Measurements from ENCODE around the gene ATP6V0C.
A peak's percentile ranks its signal among the peaks of the same experiment; 100 is the strongest.
"Not testable (repeated sequence)": the region's sequence is repeated elsewhere in the genome, so short reads cannot be mapped to it uniquely, and the experiment has no call there.

ATP6V0C gene

DNA sequence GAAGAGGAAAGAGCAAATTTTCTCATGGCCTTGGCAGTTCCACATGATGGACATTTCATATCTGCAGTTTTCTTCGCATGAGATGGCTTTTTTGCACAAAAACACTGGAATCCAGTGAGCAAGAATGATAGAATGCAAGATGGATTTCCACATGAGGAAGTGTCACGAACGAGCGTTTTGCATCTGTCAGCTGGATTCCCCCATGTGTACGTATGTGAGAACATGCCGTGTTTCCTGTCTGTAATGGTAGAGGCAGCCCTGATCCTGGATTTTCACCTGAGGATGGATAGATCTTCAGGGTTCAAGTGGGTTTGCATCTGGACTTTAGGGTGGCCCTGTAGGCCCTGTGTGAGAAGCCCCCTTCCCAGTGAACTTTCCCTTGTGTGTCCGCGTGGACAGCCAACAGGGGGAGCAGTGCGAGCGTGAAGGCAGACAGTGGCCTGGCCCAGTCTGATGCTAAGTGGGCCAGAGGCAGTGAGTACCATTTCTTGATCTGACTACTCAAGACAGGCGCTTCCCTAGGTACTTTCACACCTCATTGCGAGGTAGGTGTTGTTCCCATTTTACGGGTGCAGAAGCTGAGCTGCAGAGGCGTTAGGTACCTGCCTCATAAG is 26.2 kb downstream of the ATP6V0C start:
- not testable (repeated sequence) for H3K27ac ChIP-seq (replicated peaks; ENCODE audit: low read length); H3K79me1 ChIP-seq (ENCODE audit: low read depth, low read length); H3K18ac ChIP-seq (ENCODE audit: low read length); H2BK5ac ChIP-seq (ENCODE audit: low read length); H3K4ac ChIP-seq (ENCODE audit: low read length); H2AFZ ChIP-seq (ENCODE audit: low read length); H3K23ac ChIP-seq (ENCODE audit: low read depth, low read length, poor library complexity); H3K4me2 ChIP-seq (ENCODE audit: insufficient read depth, low read length, poor library complexity, severe bottlenecking); H3K36me3 ChIP-seq (replicated peaks in 1 of 2; ENCODE audit: control insufficient read depth in 2 of 2, insufficient read depth in 2 of 2, low read length in 2 of 2); H2BK120ac ChIP-seq (ENCODE audit: low read depth, low read length); H3K9me3 ChIP-seq (replicated peaks in 1 of 2; ENCODE audit: control insufficient read depth in 2 of 2, insufficient read depth in 1 of 2, low read depth in 1 of 2, low read length in 2 of 2); H2AK5ac ChIP-seq (ENCODE audit: low read depth, low read length); H4K8ac ChIP-seq (ENCODE audit: low read depth, low read length); H4K91ac ChIP-seq (ENCODE audit: low read depth, low read length, poor library complexity); H3K14ac ChIP-seq (ENCODE audit: low read length); H2BK12ac ChIP-seq (ENCODE audit: low read length); H2BK15ac ChIP-seq (ENCODE audit: low read length); H3K27me3 ChIP-seq (ENCODE audit: control insufficient read depth in 3 of 3, insufficient read depth in 3 of 3, low read depth in 1 of 3, low read length in 3 of 3); H3K9ac ChIP-seq (ENCODE audit: low read depth, low read length, poor library complexity); DNase-seq (ENCODE audit: low spot score)
- peak overlapping the region in 1 of 2 donors; percentile 26 for H3K4me3 ChIP-seq (ENCODE audit: low read length in 2 of 2)
- no CpG with 5 or more reads among the region's 14 CpGs for WGBS, 2 donors (ENCODE audit: extremely low coverage in 2 of 2, insufficient read length in 2 of 2, insufficient replicate concordance in 1 of 2)
- peaks cover 0 to 10% of the 10 kb centered on the region in 2 donors for H3K4me1 ChIP-seq (ENCODE audit: control insufficient read depth in 2 of 2, insufficient read depth in 1 of 2, low read depth in 1 of 2, low read length in 2 of 2)

DNA sequence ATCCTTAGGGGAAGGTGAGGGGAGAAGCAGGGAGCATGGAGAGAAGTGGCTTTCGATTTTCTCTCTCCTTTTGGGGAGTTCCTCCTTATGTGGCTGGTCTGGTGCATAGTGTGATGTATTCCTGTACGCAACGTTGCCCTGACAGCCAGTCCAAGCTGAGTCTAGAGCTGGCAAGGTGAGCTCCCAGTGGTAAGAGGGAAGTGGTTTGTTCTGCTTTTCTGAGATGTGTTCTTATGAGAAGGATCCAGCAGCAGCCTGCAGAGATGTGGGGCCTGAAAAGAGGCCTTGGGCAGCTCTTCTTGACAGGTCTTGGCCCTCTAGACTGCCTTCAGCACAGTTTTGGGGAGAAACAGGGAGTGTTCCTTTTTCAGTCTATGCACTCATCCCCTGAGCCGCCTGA is 27.2 kb downstream of the ATP6V0C start:
- not testable (repeated sequence) for H3K9me3 ChIP-seq (replicated peaks in 1 of 2; ENCODE audit: control insufficient read depth in 2 of 2, insufficient read depth in 1 of 2, low read depth in 1 of 2, low read length in 2 of 2); H2BK12ac ChIP-seq (ENCODE audit: low read length); H2AK5ac ChIP-seq (ENCODE audit: low read depth, low read length); H4K8ac ChIP-seq (ENCODE audit: low read depth, low read length); H3K4me2 ChIP-seq (ENCODE audit: insufficient read depth, low read length, poor library complexity, severe bottlenecking); H3K14ac ChIP-seq (ENCODE audit: low read length); H3K9ac ChIP-seq (ENCODE audit: low read depth, low read length, poor library complexity); H2AFZ ChIP-seq (ENCODE audit: low read length); H3K36me3 ChIP-seq (replicated peaks in 1 of 2; ENCODE audit: control insufficient read depth in 2 of 2, insufficient read depth in 2 of 2, low read length in 2 of 2); DNase-seq (ENCODE audit: low spot score); H3K79me1 ChIP-seq (ENCODE audit: low read depth, low read length); H3K4ac ChIP-seq (ENCODE audit: low read length); H3K27ac ChIP-seq (replicated peaks; ENCODE audit: low read length); H3K27me3 ChIP-seq (ENCODE audit: control insufficient read depth in 3 of 3, insufficient read depth in 3 of 3, low read depth in 1 of 3, low read length in 3 of 3); H4K91ac ChIP-seq (ENCODE audit: low read depth, low read length, poor library complexity); H3K23ac ChIP-seq (ENCODE audit: low read depth, low read length, poor library complexity); H2BK5ac ChIP-seq (ENCODE audit: low read length); H3K4me3 ChIP-seq (ENCODE audit: low read length in 2 of 2); H2BK120ac ChIP-seq (ENCODE audit: low read depth, low read length); H3K18ac ChIP-seq (ENCODE audit: low read length); H2BK15ac ChIP-seq (ENCODE audit: low read length)
- H3K4me1 ChIP-seq (ENCODE audit: control insufficient read depth in 2 of 2, insufficient read depth in 1 of 2, low read depth in 1 of 2, low read length in 2 of 2) = peaks cover 0 to 10% of the 10 kb centered on the region in 2 donors
- WGBS, 2 donors (ENCODE audit: extremely low coverage in 2 of 2, insufficient read length in 2 of 2, insufficient replicate concordance in 1 of 2) = no CpG with 5 or more reads among the region's 4 CpGs

DNA sequence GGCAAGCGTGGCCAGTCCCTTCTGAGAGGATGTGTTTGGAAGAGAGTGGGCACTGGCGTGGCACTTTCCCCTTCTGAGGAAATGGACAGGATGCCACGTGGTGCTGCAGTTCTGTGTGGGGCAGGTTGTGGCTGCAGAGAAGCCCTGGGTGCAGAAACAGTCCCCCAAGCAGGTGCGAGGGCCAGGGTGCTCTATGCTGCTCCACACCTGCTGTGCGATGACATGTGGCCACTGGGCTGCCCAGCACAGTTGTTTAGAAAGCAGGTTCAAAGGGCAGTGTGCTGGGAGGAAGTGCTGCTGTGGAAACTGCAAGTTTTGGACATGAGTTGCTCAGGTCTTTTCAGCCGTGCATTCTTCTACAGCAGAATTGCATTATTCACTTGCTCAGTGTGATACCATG is 27.7 kb downstream of the ATP6V0C start:
- not testable (repeated sequence) for H3K4me2 ChIP-seq (ENCODE audit: insufficient read depth, low read length, poor library complexity, severe bottlenecking); H3K9ac ChIP-seq (ENCODE audit: low read depth, low read length, poor library complexity); H3K18ac ChIP-seq (ENCODE audit: low read length); H3K4me3 ChIP-seq (ENCODE audit: low read length in 2 of 2); H2AK5ac ChIP-seq (ENCODE audit: low read depth, low read length); H2BK120ac ChIP-seq (ENCODE audit: low read depth, low read length); H2BK5ac ChIP-seq (ENCODE audit: low read length); H3K9me3 ChIP-seq (replicated peaks in 1 of 2; ENCODE audit: control insufficient read depth in 2 of 2, insufficient read depth in 1 of 2, low read depth in 1 of 2, low read length in 2 of 2); H3K23ac ChIP-seq (ENCODE audit: low read depth, low read length, poor library complexity); H3K36me3 ChIP-seq (replicated peaks in 1 of 2; ENCODE audit: control insufficient read depth in 2 of 2, insufficient read depth in 2 of 2, low read length in 2 of 2); H3K27ac ChIP-seq (replicated peaks; ENCODE audit: low read length); H3K27me3 ChIP-seq (ENCODE audit: control insufficient read depth in 3 of 3, insufficient read depth in 3 of 3, low read depth in 1 of 3, low read length in 3 of 3); H4K8ac ChIP-seq (ENCODE audit: low read depth, low read length); H3K14ac ChIP-seq (ENCODE audit: low read length); H2AFZ ChIP-seq (ENCODE audit: low read length); H2BK12ac ChIP-seq (ENCODE audit: low read length); H2BK15ac ChIP-seq (ENCODE audit: low read length); DNase-seq (ENCODE audit: low spot score); H3K4ac ChIP-seq (ENCODE audit: low read length); H3K79me1 ChIP-seq (ENCODE audit: low read depth, low read length); H3K4me1 ChIP-seq (ENCODE audit: control insufficient read depth in 2 of 2, insufficient read depth in 1 of 2, low read depth in 1 of 2, low read length in 2 of 2); H4K91ac ChIP-seq (ENCODE audit: low read depth, low read length, poor library complexity)
- no CpG with 5 or more reads among the region's 6 CpGs for WGBS, 2 donors (ENCODE audit: extremely low coverage in 2 of 2, insufficient read length in 2 of 2, insufficient replicate concordance in 1 of 2)

DNA sequence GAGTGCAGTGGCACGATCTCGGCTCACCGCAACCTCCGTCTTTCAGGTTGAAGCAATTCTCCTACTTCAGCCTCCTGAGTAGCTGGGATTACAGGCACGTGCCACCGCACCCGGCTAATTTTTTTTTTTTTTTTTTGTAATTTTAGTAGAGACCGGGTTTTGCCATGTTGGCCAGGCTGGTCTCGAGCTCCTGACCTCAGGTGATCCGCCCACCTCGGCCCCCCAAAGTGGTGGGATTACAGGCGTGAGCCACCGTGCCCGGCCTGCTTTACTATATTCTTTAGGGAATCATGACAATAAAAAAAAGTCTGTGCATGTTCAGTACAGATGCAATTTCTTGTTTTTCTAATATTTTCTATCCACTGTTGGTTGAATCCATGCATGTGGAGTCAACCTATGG is 30.0 kb downstream of the ATP6V0C start:
- no CpG with 5 or more reads among the region's 14 CpGs for WGBS, 2 donors (ENCODE audit: extremely low coverage in 2 of 2, insufficient read length in 2 of 2, insufficient replicate concordance in 1 of 2)
- H3K14ac ChIP-seq (ENCODE audit: low read length); H2AK5ac ChIP-seq (ENCODE audit: low read depth, low read length); H2BK12ac ChIP-seq (ENCODE audit: low read length); H3K27me3 ChIP-seq (ENCODE audit: control insufficient read depth in 3 of 3, insufficient read depth in 3 of 3, low read depth in 1 of 3, low read length in 3 of 3); DNase-seq (ENCODE audit: low spot score); H4K91ac ChIP-seq (ENCODE audit: low read depth, low read length, poor library complexity); H2BK120ac ChIP-seq (ENCODE audit: low read depth, low read length); H3K4ac ChIP-seq (ENCODE audit: low read length); H3K4me1 ChIP-seq (ENCODE audit: control insufficient read depth in 2 of 2, insufficient read depth in 1 of 2, low read depth in 1 of 2, low read length in 2 of 2); H3K9me3 ChIP-seq (replicated peaks in 1 of 2; ENCODE audit: control insufficient read depth in 2 of 2, insufficient read depth in 1 of 2, low read depth in 1 of 2, low read length in 2 of 2); H3K4me3 ChIP-seq (ENCODE audit: low read length in 2 of 2); H3K27ac ChIP-seq (replicated peaks; ENCODE audit: low read length); H3K79me1 ChIP-seq (ENCODE audit: low read depth, low read length); H3K18ac ChIP-seq (ENCODE audit: low read length); H4K8ac ChIP-seq (ENCODE audit: low read depth, low read length); H2AFZ ChIP-seq (ENCODE audit: low read length); H3K23ac ChIP-seq (ENCODE audit: low read depth, low read length, poor library complexity); H3K4me2 ChIP-seq (ENCODE audit: insufficient read depth, low read length, poor library complexity, severe bottlenecking); H2BK5ac ChIP-seq (ENCODE audit: low read length); H2BK15ac ChIP-seq (ENCODE audit: low read length); H3K9ac ChIP-seq (ENCODE audit: low read depth, low read length, poor library complexity); H3K36me3 ChIP-seq (replicated peaks in 1 of 2; ENCODE audit: control insufficient read depth in 2 of 2, insufficient read depth in 2 of 2, low read length in 2 of 2): not testable (repeated sequence)
